Keratinocyte (primary cell): ENCODE data around the gene CDC25C. TPM values are rescaled to one million over a fixed set of nuclear protein-coding genes. Genes with fewer than 3 reads are reported as not detected.

Experiments
- DNase-seq: peaks from one replicate; pipeline ENCODE4 v3.0.0-alpha.2; 2011; ENCODE audit warnings: low read depth, missing footprints, low spot score
- FAIRE-seq: peaks from 2 replicates; lab custom pipeline; 2011; peaks lifted over from hg19 to GRCh38; lab: Jason Lieb, UNC
- H2AFZ ChIP-seq: 2 replicates; pipeline ENCODE4 v1.6.0; 2012; ENCODE audit warnings: low read length, control low read depth, inconsistent platforms; ENCODE audit not compliant: control insufficient read depth
- H3K27ac ChIP-seq: 2 replicates; pipeline ENCODE4 v1.5.1; 2011; ENCODE audit warnings: low read length; ENCODE audit not compliant: control insufficient read depth, insufficient read depth
- H3K27me3 ChIP-seq: 3 replicates; pipeline ENCODE4 v1.6.0; 2011; ENCODE audit warnings: low read length; ENCODE audit not compliant: control insufficient read depth, insufficient read depth; ENCODE audit errors: extremely low read depth
- H3K36me3 ChIP-seq, 2 experiments: 2 replicates in 1 of 2; 3 replicates in 1 of 2; pipeline ENCODE4 v1.5.1; 2011; ENCODE audit warnings: low read length in 2 of 2, mild to moderate bottlenecking in 1 of 2; ENCODE audit not compliant: control insufficient read depth in 2 of 2, insufficient read depth in 2 of 2; ENCODE audit errors: extremely low read depth in 1 of 2
- H3K4me1 ChIP-seq: 3 replicates; pipeline ENCODE4 v1.5.1; 2011; ENCODE audit warnings: low read length; ENCODE audit not compliant: control insufficient read depth, insufficient read depth; ENCODE audit errors: extremely low read depth
- H3K4me2 ChIP-seq: 3 replicates; pipeline ENCODE4 v1.6.0; 2011; ENCODE audit warnings: low read depth, low read length; ENCODE audit not compliant: control insufficient read depth, insufficient read depth; ENCODE audit errors: extremely low read depth
- H3K4me3 ChIP-seq, 3 experiments: fragments of 200-600 bp in 1 of 3; sonication (generic) in 1 of 3; 2 replicates in 2 of 3; 3 replicates in 1 of 3; pipeline ENCODE4 v1.5.1; 2011 to 2016; ENCODE audit warnings: low read length in 3 of 3, mild to moderate bottlenecking in 3 of 3, control low read depth in 2 of 3, inconsistent platforms in 1 of 3, low read depth in 1 of 3, mixed read lengths in 1 of 3, mixed run types in 1 of 3, moderate library complexity in 1 of 3; ENCODE audit not compliant: control insufficient read depth in 2 of 3, insufficient read depth in 2 of 3; ENCODE audit errors: extremely low read depth in 1 of 3
- H3K79me2 ChIP-seq: 2 replicates; pipeline ENCODE4 v1.6.0; 2012; ENCODE audit warnings: low read length; ENCODE audit not compliant: control insufficient read depth, insufficient read depth
- H3K9ac ChIP-seq: 3 replicates; pipeline ENCODE4 v1.6.0; 2011; ENCODE audit warnings: low read length; ENCODE audit not compliant: control insufficient read depth, insufficient read depth; ENCODE audit errors: extremely low read depth
- H3K9me1 ChIP-seq: 3 replicates; pipeline ENCODE4 v1.6.0; 2011; ENCODE audit warnings: low read length; ENCODE audit not compliant: control insufficient read depth, insufficient read depth; ENCODE audit errors: extremely low read depth
- H3K9me3 ChIP-seq: 2 replicates; pipeline ENCODE4 v1.5.1; 2012; ENCODE audit warnings: low read depth, low read length; ENCODE audit not compliant: control insufficient read depth
- H4K20me1 ChIP-seq: 3 replicates; pipeline ENCODE4 v1.6.0; 2011; ENCODE audit warnings: low read length; ENCODE audit not compliant: control insufficient read depth, insufficient read depth; ENCODE audit errors: extremely low read depth
- CTCF ChIP-seq, 3 experiments: IDR thresholded peaks in 1 of 3; conservative IDR thresholded peaks in 1 of 3; optimal IDR thresholded peaks in 1 of 3; 2 replicates in 2 of 3; 3 replicates in 1 of 3; pipeline versions ENCODE3 to v1.5.1; 2011; ENCODE audit warnings: low read length in 3 of 3, mild to moderate bottlenecking in 3 of 3, moderate library complexity in 2 of 3, control low read depth in 1 of 3, inconsistent platforms in 1 of 3; ENCODE audit not compliant: insufficient read depth in 2 of 3; ENCODE audit errors: extremely low read depth in 1 of 3
- EZH2 ChIP-seq: IDR thresholded peaks from one replicate; pipeline ENCODE4 v1.6.1; 2012; ENCODE audit warnings: inconsistent platforms, mild to moderate bottlenecking, low read length, moderate library complexity
- dilution Hi-C: fragments of 300-500 bp; cut with MboI; formaldehyde crosslinking; loops from one replicate; pipeline ENCODE4 v1.7.0; 2020; ENCODE audit warnings: low sequenced_read_pairs; ENCODE audit not compliant: extremely low pct_ligation_motif_present
- polyA plus RNA-seq, 5 experiments: library from polyadenylated mRNA; depleted of rRNA in 3 of 5; stranded (reverse) in 3 of 5; stranded (forward) in 1 of 5; unstranded in 1 of 5; fragments of >200 nt; gene quantifications; 1 replicate in 1 of 5; 2 replicates in 3 of 5; 3 replicates in 1 of 5; pipeline versions ENCODE4 v1.2.1 to v1.2.3, GENCODE V29; 2011 to 2012; ENCODE audit warnings: missing spikeins in 2 of 5, low read depth in 1 of 5, low replicate concordance in 1 of 5

The CDC25C gene
- polyA plus RNA-seq, 1 donor (not counting 4 experiments of a cell fraction or from before 2014, with no cell fraction given) = 4.7 TPM

GRCh38 chr5:138352071-138352721, 20.6 kb upstream of the CDC25C start, which contains the start of gene KDM3B:
Gene KDM3B (plus strand): TSS chr5:138352685. CDS start chr5:138352796, 111 bp downstream.
- Histone ChIP-seq H3K9me1 (no peaks in the 10 kb centered on the region), H3K9ac (peak within 1 kb of the TSS; percentile 91), H3K4me3 (peak within 1 kb of the TSS; percentile 60 to 88 (median 86)), H3K4me1 (peaks cover 35% of the 10 kb centered on the region), H3K36me3 (peaks cover 12 to 16% of the 10 kb centered on the region in 2 experiments), H3K27me3 (no peaks in the 10 kb centered on the region), H2AFZ (peak within 1 kb of the TSS; percentile 53), H3K4me2 (peak within 1 kb of the TSS; percentile 83), H3K79me2 (peaks cover 42% of the 10 kb centered on the region), H3K27ac (peak within 1 kb of the TSS; percentile 77), H3K9me3 (peaks cover 4% of the 10 kb centered on the region), H4K20me1 (peaks cover 7% of the 10 kb centered on the region)
- dilution Hi-C loops = no loop called here
- TF ChIP-seq CTCF (optimal IDR thresholded peaks at IDR 0.05 in 1 of 3, IDR thresholded peaks at IDR 0.05 in 1 of 3, conservative IDR thresholded peaks at IDR 0.05 in 1 of 3; ENCODE audit: extremely low read depth in 1 of 3, insufficient read depth in 2 of 3, low read length in 3 of 3) (peak; percentile 96 to 99 (median 97)), EZH2 (no peak)
- FAIRE-seq (no peak), DNase-seq (no peak)

GRCh38 chr5:138351517-138351916, 19.9 kb upstream of the CDC25C start:
- Histone ChIP-seq H3K4me2 (no peak overlapping the region), H3K4me1 (peaks cover 35% of the 10 kb centered on the region), H4K20me1 (peaks cover 7% of the 10 kb centered on the region), H3K36me3 (peaks cover 14 to 22% of the 10 kb centered on the region in 2 experiments), H2AFZ (no peak overlapping the region), H3K27ac (no peak overlapping the region), H3K79me2 (peaks cover 36% of the 10 kb centered on the region), H3K9me1 (no peaks in the 10 kb centered on the region), H3K4me3 (no peak overlapping the region), H3K27me3 (no peaks in the 10 kb centered on the region), H3K9ac (no peak overlapping the region), H3K9me3 (peaks cover 4% of the 10 kb centered on the region)
- FAIRE-seq (no peak), DNase-seq (no peak)
- dilution Hi-C loops = no loop called here
- TF ChIP-seq EZH2 (no peak), CTCF (optimal IDR thresholded peaks at IDR 0.05 in 1 of 3, IDR thresholded peaks at IDR 0.05 in 1 of 3, conservative IDR thresholded peaks at IDR 0.05 in 1 of 3; ENCODE audit: extremely low read depth in 1 of 3, insufficient read depth in 2 of 3, low read length in 3 of 3) (no peak)
